ENCODE data around the gene RAB17. TPM values are rescaled to one million over a fixed set of nuclear protein-coding genes. Genes with fewer than 3 reads are reported as not detected.

Gene RAB17
- total RNA-seq, 1 experiment from 2014 or later, result 60.9 TPM

GRCh38 chr2:237570776-237571335 lies 19.7 kb downstream of the RAB17 start:
- H3K9me3 ChIP-seq, result no peaks in the 10 kb centered on the region
- ChIA-PET CTCF (interaction anchor here (0.7 to 3.8 kb wide), 4 partner anchors 51 to 417 kb away, joined by 3 to 131 read pairs (median 4); no protein-coding TSS in a partner anchor), POLR2A (no interaction called here)
- Mint-ChIP-seq H3K9me3 (ENCODE audit: unreplicated experiment) (no peaks in the 10 kb centered on the region), H3K27ac (ENCODE audit: unreplicated experiment) (no peak overlapping the region), H3K36me3 (ENCODE audit: insufficient read depth, unreplicated experiment) (peaks cover 7% of the 10 kb centered on the region), H3K27me3 (ENCODE audit: insufficient read depth, unreplicated experiment) (no peaks in the 10 kb centered on the region), H3K4me1 (ENCODE audit: low read depth, unreplicated experiment) (peaks cover 8% of the 10 kb centered on the region), H3K4me3 (ENCODE audit: unreplicated experiment) (no peak overlapping the region)
- H3K4me3 ChIP-seq (ENCODE audit: low read depth, low read length), result no peak overlapping the region
- intact Hi-C loops (cut with micrococcal nuclease; ENCODE audit: unreplicated experiment), result no loop called here
- H3K27me3 ChIP-seq (replicated peaks; ENCODE audit: control insufficient read depth, insufficient read depth, low read length), result no peaks in the 10 kb centered on the region
- H3K4me1 ChIP-seq, result no peaks in the 10 kb centered on the region
- H3K36me3 ChIP-seq (ENCODE audit: control insufficient read depth, insufficient read depth, low read length), result no peaks in the 10 kb centered on the region
- BruUV-seq (replicated peaks), result no TSS peak
- TF ChIP-seq, protein P1, sequence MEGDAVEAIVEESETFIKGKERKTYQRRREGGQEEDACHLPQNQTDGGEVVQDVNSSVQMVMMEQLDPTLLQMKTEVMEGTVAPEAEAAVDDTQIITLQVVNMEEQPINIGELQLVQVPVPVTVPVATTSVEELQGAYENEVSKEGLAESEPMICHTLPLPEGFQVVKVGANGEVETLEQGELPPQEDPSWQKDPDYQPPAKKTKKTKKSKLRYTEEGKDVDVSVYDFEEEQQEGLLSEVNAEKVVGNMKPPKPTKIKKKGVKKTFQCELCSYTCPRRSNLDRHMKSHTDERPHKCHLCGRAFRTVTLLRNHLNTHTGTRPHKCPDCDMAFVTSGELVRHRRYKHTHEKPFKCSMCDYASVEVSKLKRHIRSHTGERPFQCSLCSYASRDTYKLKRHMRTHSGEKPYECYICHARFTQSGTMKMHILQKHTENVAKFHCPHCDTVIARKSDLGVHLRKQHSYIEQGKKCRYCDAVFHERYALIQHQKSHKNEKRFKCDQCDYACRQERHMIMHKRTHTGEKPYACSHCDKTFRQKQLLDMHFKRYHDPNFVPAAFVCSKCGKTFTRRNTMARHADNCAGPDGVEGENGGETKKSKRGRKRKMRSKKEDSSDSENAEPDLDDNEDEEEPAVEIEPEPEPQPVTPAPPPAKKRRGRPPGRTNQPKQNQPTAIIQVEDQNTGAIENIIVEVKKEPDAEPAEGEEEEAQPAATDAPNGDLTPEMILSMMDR (IDR thresholded peaks at IDR 0.05; ENCODE audit: insufficient read depth in 1 of 2, low read depth in 1 of 2, low read length in 1 of 2, severe bottlenecking in 1 of 2, unreplicated experiment in 1 of 2), result no peak
- DNase-seq, result no peak

DNA sequence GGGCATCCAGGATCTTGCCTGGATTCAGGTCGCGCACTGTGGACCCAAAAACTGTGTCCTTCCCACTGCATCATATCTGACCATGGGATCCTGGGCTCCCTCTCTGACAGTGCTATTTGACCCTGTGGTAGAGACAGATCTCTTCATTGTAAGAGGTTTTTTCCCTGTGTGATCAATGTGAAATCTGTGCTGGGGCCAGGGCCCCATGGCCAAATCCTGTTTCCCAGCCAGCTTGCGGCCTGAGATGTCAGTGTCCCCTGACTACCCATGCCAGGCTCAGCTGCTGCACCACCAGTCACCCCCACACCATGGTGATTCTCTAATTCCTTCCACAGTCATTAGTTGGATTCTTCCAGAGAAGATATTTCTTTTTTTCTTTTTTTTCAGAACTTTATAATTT lies 20.6 kb downstream of the RAB17 start:
- BruUV-seq (replicated peaks), result no TSS peak
- Mint-ChIP-seq H3K9me3 (ENCODE audit: unreplicated experiment) (no peaks in the 10 kb centered on the region), H3K27me3 (ENCODE audit: insufficient read depth, unreplicated experiment) (no peaks in the 10 kb centered on the region), H3K36me3 (ENCODE audit: insufficient read depth, unreplicated experiment) (peaks cover 5% of the 10 kb centered on the region), H3K4me3 (ENCODE audit: unreplicated experiment) (no peak overlapping the region), H3K27ac (ENCODE audit: unreplicated experiment) (no peak overlapping the region), H3K4me1 (ENCODE audit: low read depth, unreplicated experiment) (peaks cover 8% of the 10 kb centered on the region)
- ChIA-PET CTCF (interaction anchor here (0.7 kb wide), 1 partner anchor 212 kb away, joined by 3 read pairs; no protein-coding TSS in a partner anchor), POLR2A (interaction anchor here (0.6 kb wide), 1 partner anchor 94 kb away, joined by 6 read pairs; no protein-coding TSS in a partner anchor)
- H3K27me3 ChIP-seq (replicated peaks; ENCODE audit: control insufficient read depth, insufficient read depth, low read length), result no peaks in the 10 kb centered on the region
- TF ChIP-seq, protein P1 (IDR thresholded peaks at IDR 0.05; ENCODE audit: insufficient read depth in 1 of 2, low read depth in 1 of 2, low read length in 1 of 2, severe bottlenecking in 1 of 2, unreplicated experiment in 1 of 2), result no peak
- H3K9me3 ChIP-seq, result no peaks in the 10 kb centered on the region
- DNase-seq, result no peak
- no peak overlapping the region for H3K4me3 ChIP-seq (ENCODE audit: low read depth, low read length)
- intact Hi-C loops (cut with micrococcal nuclease; ENCODE audit: unreplicated experiment), result no loop called here
- no peaks in the 10 kb centered on the region for H3K36me3 ChIP-seq (ENCODE audit: control insufficient read depth, insufficient read depth, low read length)
- no peaks in the 10 kb centered on the region for H3K4me1 ChIP-seq

GRCh38 chr2:237569041-237569440 lies 21.5 kb downstream of the RAB17 start:
- H3K4me1 Mint-ChIP-seq (ENCODE audit: low read depth, unreplicated experiment), result peaks cover 8% of the 10 kb centered on the region
- no peaks in the 10 kb centered on the region for H3K36me3 ChIP-seq (ENCODE audit: control insufficient read depth, insufficient read depth, low read length)

More at GRCh38 chr2:237569041-237569440, 21.5 kb downstream of the RAB17 start:
- intact Hi-C loops (cut with micrococcal nuclease; ENCODE audit: unreplicated experiment), result no loop called here
- Histone ChIP-seq H3K4me3 (ENCODE audit: low read depth, low read length) (no peak overlapping the region), H3K9me3 (no peaks in the 10 kb centered on the region), H3K4me1 (no peaks in the 10 kb centered on the region), H3K27me3 (replicated peaks; ENCODE audit: control insufficient read depth, insufficient read depth, low read length) (no peaks in the 10 kb centered on the region)
- DNase-seq, result no peak
- ChIA-PET POLR2A (no interaction called here), CTCF (no interaction called here)
- TF ChIP-seq, protein P1 (IDR thresholded peaks at IDR 0.05; ENCODE audit: insufficient read depth in 1 of 2, low read depth in 1 of 2, low read length in 1 of 2, severe bottlenecking in 1 of 2, unreplicated experiment in 1 of 2), result no peak
- no TSS peak for BruUV-seq (replicated peaks)
- Mint-ChIP-seq H3K4me3 (ENCODE audit: unreplicated experiment) (no peak overlapping the region), H3K27ac (ENCODE audit: unreplicated experiment) (no peak overlapping the region), H3K27me3 (ENCODE audit: insufficient read depth, unreplicated experiment) (no peaks in the 10 kb centered on the region), H3K9me3 (ENCODE audit: unreplicated experiment) (no peaks in the 10 kb centered on the region), H3K36me3 (ENCODE audit: insufficient read depth, unreplicated experiment) (peaks cover 5% of the 10 kb centered on the region)
